Activated CD8-positive, alpha-beta memory T cell treated with anti-CD3 and anti-CD28 coated beads, Interleukin-2, amount 50 U/mL, for 24 hours (primary cell): ENCODE measurements around the gene ADSS1.

Source experiments
- DNase-seq: peaks from one replicate; pipeline ENCODE4 v3.0.0-alpha.2; 2020; ENCODE audit errors: extremely low read depth

The ADSS1 gene

DNA sequence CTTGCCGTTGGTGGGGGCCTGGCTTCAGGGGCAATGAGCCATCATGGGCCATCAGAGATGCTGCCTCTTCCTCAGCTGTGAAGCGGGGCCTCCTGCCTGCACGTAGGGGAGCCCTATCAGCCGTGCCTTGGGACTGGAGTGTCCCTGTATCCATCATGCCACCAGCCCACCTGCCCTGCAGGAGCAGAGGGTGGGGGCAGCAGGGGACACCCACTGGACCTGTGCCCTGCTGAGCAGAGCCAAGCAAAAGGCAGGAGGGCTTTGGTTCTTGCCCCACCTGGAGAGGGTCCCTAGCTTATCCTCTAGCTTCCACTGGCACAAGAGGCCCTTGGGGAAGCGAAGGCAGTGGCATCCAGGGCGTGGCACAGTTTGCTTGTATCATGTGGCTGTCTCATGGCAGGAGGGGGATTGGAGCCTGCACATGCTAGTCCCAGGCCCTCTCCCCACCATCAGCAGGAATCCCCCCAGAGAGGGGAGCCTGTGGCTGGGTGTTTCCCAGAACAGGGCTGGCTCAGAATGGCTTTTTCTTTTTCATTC, 10.1 kb downstream of the ADSS1 start:
- DNase-seq: no peak

DNA sequence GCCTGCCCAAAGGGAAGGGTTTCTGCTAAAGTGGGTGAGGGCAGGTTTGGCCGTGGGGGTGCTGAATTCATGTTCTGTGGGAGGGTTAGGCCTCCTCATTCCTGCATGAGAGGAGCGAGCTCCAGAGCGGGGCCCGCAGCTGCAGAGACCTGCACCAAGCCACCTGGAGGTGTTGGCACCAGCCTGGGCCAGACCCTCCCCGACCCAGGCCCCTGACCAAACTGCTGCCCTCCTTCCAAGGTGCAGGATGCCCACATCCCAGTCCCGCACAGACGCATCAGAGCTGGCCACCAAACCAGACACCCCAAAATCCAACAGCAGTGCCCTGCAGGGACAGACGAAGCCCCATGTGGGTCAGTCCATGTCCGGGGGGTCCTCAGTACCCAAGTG, 10.6 kb downstream of the ADSS1 start:
- no peak for DNase-seq

DNA sequence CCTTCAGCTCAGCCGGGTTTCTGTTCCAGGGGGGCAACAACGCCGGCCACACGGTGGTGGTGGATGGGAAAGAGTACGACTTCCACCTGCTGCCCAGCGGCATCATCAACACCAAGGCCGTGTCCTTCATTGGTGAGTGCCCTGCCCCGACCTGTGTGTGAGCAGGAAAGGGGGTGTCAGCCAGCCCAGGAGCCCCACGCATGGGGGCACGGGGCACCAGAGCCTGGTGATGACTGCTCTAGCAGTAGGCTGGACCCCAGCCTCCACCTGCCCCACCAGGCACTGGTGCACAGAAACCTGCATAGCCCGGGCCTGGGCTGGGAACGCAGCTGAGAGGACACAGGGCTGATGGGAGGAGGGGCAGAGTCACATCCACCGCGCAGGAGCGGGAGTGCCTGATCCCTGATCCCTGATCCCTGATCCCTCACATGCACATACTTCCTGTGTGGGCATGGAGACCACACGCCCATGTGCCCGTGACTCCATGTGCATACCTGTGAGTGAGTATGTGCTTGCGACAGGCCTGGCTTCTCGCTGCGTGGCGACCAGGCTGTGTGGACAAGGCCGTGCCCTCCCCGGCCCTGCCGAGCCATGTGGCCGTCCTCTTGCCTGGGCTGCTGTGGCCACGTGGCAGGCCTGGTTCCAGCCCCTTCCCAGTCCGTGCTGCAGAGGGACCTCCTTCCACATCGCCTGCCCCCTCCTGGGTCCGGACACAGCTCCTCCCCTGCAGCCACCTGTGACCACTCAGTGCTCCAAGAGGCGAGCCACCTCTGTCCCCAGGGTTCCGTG, 11.2 kb downstream of the ADSS1 start:
- no peak for DNase-seq

DNA sequence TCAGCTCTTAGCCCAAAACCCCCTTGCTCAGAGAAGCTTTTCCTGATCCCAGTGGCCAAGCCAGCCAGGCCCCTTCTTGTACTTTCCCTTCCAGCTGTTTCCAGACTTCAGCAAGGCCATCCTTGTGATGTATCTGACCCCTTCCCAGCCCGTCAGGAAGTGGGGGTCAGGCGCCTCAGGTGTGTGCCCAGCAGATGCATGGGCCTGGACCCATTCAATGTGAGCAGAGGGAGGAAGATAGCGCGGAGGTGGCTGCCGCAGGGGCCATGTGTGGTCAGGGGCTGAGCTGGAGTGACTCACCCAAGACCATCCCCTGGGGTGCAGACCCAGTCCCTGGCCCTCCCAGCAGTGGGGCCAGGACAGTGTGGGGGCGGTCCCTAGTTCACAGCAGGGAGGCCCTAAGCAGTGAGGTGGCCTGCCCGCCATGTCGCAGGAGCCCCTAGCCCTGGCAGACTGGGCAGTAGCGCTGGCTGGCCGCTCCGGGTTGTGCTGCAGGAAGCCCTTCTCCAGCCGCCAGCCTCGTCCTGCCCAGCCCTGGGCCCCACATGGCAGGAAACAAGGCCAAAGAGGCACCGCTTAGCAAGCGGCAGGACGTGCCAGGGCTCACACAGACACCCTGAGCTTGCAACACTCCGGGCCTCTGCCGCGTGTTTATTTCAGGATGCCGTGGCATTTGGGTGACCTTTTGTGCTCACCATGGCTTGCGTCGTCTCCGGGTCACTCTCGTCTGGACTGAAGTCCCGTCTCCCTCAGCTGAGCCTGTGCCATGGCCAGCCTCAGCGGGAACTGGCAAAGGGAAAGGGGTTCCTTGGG, 12.0 kb downstream of the ADSS1 start:
- DNase-seq: no peak

DNA sequence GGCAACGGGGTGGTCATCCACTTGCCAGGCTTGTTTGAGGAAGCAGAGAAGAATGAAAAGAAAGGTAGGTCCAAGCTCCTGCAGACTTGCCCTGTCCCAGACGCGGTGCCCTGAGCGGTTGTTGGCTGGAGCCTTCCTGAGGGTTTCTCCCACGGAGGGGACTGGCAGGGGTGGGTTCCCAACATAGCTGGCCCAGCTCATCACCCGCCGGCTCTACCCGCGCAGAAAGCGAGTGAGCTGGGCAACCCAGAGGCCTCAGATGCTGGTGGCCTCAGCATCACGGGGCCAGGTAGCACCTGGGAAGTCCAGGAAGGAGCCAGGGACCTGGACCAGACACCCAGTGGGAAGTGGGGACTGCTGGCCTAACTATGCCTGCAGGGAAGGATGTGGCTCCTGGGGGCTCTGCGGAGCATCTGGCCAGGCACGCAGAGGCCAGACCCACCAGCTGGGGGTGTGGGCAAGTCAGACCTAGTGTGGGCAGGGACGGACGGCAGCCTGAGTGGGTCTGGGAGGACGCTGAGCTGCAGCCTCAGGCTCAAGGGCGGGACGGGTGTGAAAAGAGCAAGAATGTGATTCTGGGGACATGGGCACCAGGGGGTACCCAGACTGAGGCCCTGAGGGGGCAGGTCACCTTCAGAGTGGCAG, 14.5 kb downstream of the ADSS1 start:
- no peak for DNase-seq

DNA sequence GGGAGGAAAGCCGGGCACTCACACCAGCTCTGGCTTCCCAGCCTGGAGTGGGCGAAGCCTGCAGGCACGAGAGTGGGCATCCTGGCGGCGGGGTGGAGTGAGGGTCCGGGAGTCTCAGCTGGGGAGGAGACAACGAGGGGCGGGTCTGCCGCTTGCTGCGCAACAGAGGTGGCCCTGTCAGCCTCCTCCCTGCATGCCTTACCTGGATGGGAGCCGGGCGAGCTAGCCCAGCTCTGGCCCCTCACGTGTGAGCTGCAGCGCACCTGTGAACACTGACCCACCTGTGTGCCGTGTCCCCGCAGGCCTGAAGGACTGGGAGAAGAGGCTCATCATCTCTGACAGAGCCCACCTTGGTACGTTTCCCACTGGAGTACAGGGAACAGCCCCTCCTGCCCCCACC, 15.0 kb downstream of the ADSS1 start:
- DNase-seq: no peak

DNA sequence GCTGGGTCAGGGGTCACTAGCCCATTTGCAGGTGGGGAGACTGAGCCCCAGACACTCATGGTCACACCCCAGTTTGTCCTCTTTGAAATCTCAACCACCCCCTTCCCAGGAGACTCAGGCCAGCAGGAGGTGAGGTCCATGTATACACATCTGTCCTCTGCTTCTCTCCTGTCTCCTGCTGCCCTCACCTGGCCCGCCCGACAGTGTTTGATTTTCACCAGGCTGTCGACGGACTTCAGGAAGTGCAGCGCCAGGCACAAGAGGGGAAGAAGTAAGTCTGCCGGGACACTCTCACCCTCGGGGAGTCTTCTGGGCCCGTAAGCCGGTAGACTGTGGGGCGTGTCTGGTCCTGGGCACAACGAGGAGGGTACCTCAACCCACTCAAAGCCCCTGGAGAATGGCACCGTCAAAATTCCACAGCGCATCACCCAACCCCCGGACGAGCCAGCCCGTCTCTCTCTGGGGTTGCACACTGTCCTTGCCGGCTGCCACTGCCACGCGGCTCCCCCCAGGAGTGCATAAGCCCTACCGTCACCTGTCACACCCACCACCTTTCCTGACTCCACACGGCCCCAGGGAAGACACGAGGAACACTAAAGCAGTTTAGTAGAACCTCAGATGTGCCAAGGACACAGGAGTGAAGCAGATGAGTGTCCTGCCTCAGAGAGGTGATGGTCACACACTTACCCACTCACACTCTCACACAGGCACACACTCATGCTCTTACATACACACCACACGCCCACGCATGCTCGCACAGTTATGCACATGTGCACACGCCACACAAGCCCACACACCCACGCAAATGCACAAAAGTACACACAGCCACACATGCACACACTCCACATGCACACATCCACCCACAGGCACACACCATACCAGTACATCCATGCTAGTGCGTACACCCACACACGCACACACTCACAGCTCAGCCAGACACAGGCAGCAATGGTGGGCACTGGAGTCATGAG, 15.8 kb downstream of the ADSS1 start:
- DNase-seq: no peak

DNA sequence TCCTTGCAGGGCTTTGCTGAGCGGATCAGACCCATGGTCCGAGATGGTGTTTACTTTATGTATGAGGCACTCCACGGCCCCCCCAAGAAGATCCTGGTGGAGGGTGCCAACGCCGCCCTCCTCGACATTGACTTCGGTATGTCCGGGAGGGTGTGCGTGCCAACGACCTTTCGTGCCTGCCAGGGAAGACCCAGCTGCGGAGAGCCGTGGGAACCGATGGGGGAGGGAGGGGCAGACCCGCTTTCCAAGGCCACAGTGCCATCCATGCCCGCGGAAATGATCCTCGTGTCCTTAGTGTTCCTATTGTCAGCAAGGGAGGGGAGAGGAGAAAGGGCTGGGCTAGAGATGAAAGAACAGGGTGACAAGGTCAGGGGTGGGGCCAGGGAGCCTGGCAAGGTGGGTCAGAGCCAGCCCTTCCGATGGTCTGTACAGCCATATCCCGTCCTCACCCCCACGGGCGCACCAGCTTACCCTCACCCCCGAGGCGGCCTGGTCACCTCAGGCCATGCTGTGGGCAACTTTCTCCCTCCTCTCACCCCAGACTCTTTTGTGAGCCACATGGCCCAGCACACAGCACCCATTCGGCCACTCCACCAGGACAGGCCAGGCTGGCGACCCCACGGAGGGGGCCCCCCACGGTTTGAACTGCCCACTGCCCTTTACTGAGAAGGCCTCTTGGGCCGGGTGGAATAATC, 17.2 kb downstream of the ADSS1 start:
- no peak for DNase-seq

DNA sequence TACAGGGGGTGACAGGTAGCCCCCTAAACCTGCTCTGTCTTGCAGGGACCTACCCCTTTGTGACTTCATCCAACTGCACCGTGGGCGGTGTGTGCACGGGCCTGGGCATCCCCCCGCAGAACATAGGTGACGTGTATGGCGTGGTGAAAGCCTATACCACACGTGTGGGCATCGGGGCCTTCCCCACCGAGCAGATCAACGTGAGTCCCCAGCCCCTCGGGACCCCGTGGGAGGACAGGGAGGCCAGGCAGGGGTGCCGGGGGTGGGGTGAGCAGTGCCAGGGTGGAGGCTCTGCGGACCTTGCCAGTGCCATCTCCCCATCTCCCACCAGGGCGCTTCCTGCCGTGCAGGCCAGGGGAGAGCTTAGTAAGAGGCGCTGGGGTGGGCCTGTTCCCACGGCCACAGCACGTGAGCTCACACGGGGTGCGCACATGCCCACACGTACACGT, 17.8 kb downstream of the ADSS1 start:
- no peak for DNase-seq

DNA sequence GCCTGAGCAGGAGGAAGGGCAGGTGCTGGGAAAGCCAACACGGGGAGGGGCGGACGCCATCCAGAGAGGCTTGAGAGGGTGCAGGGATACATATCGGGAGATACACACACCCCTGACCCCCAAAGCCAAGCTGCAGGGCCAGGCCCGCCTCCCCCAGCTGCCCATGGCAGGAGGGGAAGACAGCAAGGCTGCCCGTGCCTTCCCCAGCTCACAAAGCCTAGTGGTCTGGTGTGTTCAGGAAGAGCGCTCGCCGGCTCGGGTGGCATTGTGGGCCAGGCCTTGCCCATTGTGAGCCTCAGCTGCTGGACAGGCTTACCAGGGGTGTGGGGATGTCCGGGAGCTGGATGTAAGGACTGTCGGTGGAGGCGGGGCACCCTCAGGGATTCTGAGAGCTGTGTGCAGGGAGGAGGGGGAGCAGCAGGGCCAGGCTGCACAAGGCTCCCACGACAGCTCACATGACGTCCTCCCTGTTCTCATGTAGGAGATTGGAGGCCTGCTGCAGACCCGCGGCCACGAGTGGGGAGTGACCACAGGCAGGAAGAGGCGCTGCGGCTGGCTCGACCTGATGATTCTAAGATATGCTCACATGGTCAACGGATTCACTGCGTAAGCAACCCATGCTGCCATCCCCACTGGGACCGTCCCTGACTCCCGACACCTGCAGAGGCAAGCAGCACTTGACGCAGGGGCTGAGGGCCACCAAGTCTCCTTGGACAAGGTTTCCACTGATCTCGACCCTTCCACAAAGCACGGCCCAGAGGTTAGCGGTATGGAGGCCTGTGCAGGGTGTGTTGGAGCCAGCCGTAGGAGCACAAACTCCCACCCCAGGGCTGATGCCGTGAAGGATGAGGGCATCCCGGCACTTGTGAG, 18.8 kb downstream of the ADSS1 start:
- DNase-seq: no peak

DNA sequence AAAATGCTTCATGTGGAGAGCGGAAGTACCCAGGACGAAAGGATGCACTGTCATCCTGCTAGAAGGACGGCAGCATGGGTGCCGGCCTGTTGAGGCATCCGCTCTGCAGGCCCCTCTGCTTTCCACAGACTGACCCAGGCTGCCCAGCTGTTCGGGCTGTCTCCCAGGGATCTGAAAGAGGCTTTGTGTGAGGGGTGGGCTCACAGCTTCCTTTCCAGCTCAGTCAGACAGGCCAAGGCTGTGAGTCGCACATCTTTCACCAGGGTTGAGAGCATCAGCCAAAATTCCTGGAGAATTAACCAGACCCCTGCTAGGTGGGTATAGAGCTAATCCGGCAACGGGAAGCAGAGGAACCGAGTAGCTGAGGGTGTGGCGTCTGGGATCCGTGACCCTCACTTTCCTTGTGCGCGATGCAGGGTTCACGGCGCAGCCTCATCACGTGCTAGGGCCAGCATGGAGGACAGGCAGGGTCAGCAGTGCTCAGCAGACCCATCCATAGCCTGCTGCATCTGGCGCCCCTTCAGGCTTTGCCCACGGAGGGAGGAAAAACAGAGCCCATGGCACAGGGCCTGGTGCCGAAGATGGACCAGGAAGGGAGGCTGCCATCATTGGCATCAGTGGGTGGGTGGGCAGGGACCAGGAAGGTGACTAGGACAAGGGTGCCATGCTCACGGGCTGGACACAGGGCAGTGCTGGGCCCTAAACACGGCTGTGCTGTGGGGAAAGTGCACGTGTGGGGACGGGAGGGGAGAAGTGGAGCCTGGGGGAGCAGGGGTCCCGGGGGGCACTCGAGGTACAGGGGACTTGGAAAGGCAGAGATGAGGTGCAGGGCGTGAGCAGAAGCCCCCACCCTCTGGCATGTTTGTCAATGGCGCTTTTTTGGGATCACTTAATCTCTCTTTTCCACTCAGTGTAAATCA, 19.7 kb downstream of the ADSS1 start:
- no peak for DNase-seq

DNA sequence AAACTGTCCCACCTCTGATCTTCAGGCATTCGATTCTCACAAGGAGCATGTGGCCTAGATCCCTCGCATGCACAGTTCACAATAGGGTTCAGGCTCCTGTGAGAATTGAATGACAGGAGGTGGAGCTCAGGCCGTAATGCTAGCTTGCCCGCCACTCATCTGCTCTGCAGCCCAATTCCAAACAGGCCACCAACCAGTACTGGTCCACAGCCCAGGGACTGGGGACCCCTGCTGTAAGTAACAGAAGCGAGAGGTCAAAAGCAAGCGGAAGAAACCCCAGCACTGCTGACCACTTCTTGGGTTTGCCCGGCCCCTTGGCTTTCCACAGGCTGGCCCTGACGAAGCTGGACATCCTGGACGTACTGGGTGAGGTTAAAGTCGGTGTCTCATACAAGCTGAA, 20.5 kb downstream of the ADSS1 start:
- no peak for DNase-seq

DNA sequence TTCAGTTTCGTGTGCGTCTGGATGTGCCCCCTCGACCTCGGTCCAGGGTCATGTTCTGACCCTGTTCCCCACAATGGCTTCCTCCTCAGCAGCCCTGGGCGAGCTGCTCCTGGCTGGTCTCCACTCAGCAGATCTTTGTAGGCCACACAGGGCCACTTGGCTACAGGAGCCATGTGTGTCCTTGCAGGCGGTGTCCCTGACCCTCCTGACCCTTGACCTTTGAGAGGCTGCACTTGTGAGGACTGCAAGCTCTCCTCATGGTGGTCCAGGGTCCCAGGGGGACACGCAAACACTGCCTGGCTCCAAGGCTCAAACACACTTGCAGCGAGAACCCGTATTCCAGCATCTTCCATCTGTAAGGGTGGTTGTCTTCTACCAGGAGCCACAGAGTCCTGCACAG, 21.4 kb downstream of the ADSS1 start:
- DNase-seq: no peak

DNA sequence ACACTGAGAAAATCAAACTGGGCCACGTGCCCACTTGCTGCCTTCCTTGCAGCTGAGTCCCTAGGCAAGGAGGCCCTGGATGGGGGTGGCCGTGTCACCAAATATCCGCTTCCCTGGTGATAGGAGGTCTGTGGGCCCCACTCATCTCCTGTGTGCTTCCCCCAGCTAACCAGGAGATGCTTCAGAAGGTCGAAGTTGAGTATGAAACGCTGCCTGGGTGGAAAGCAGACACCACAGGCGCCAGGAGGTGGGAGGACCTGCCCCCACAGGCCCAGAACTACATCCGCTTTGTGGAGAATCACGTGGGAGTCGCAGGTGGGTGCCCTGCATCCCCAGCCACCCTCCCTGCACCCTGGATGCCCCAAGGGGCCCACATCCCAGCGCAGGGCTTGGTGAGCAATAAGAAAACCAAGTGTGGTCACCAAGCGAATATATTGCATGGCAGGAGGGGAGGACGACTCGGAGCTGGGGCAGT, 22.1 kb downstream of the ADSS1 start:
- DNase-seq: no peak

DNA sequence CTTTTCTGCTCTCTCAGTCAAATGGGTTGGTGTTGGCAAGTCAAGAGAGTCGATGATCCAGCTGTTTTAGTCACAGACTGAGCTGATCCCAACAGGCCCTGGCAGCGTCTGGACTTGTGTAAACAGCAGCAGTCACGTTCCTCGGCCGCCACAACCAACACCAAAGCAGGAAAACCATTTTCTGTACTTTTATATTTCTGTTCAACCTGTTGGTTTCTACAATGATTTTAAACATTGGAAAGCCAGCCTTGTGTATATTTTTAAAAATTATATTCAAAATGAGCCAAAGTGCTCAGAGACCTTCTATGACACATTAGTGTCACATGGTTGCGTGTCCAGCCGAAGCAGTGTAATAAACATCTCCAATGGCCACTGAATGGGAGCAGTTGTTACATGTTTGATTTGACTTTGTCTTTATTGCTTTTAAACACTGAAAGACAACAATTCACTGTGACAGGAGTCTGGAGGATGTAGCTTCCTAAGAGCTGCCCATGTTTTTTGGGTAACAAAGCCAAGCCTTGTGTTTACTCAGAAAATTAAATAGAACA, 23.0 kb downstream of the ADSS1 start:
- no peak for DNase-seq

DNA sequence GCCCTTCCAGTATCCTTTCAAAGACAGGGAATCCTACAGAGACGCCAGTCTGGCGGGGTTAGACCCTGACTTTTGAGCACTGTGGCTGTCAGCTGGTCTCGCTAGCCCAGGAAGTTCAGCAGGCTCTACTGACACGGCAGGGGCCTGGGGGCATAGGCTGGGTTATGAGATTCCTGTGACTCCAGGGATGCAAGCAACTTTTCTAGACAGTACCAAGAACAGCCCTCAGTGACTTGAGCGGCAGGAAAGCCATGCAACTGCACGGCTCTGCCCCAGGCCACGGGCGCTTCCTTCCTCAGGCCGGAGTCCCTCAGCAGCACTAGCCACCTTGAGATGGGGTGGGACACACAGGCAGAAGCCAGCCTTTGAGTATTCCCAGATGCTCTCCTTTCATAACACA, 23.8 kb downstream of the ADSS1 start:
- no peak for DNase-seq

DNA sequence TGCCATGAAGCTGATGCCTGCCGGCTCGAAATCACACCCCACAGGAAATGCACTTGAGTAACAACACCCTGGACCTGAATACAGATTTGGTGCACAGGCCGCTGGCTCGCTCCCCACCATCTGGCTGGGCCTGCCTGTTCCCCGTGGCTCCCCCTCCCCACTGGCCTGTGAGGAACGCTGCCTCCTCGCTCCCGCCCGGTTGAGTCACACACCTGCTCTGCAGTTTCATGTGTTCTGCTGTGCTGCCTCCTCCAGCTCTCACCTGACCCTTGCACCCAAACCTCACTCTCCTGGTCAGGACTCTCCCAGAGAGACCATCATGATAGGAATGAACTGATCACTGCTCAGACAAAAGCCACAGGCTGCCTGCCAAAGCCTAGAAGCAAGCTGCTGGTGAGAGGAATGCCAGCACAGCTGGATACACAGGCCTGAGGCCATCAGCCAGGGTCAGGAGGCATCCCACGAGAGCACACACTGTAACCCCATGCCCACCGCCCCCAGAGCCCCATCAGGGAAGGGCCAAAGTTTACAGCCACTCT, 25.2 kb downstream of the ADSS1 start:
- DNase-seq: no peak
